Vagina (tissue), 2 donors: Measurements from ENCODE around the gene MYO1F.

ENCODE experiments used
- CTCF ChIP-seq, 3 experiments: fragments of 450-650 bp in 2 of 3; fragments of 200-600 bp in 1 of 3; sonication (generic) in 1 of 3; IDR thresholded peaks; one replicate each; pipeline ENCODE4 v1.5.1; 2017 to 2019; ENCODE audit warnings: antibody characterized with exemption in 3 of 3, mild to moderate bottlenecking in 2 of 3, moderate library complexity in 2 of 3
- POLR2A ChIP-seq, 2 donors: fragments of 450-650 bp; IDR thresholded peaks; one replicate each; pipeline ENCODE4 v1.6.1; 2017; ENCODE audit warnings: antibody characterized with exemption in 2 of 2, mild to moderate bottlenecking in 2 of 2, moderate library complexity in 2 of 2

DNA sequence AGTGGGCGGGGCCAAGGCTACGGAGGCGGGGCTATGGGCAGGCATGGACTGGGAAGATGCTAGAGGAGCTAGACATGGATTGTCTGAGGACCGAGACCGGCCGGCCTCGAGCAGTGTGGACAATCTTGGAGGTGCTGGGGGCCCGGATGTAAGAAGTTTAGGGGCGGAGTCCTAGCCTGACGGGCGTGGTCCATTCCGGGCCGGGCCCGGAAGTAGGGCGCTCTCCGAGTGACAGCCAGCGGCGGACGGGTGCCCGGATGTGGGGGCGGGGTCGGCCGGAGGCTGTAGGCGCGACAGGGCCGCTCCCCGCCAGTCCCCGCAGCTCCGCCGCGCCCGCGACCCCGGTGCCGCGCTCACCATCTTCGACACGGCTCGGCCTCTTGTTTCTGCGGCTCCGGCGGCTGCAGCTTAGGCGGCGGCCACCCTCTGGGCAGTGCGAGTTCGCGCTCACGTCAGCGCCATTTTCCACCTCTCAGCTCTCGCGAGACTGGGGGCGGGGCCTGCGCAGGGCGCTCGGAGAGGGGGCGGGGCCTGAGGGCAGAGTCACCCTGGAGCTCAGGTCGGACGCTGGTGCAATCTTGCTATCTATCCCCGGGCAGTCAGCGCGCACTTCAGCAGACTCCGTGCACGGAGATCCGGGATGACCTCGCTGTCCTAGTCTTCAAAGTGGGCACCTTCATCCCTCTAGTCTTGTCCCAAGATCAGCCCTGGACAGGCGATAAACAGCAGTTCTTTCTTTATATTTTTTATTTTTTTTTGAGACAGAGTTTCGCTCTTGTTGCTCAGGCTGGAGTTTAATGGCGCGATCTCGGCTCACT lies 63.3 kb downstream of the MYO1F start, which contains the start of gene ZNF414:
- TF ChIP-seq CTCF (IDR thresholded peaks at IDR 0.05) (no peak), POLR2A (IDR thresholded peaks at IDR 0.05) (peak; percentile 45 to 71)
